A549 (cell line): ENCODE measurements around the gene EFEMP1. TPM values are rescaled to one million over a fixed set of nuclear protein-coding genes. Genes with fewer than 3 reads are reported as not detected.

Experiments
- ATAC-seq, 2 experiments: fragments of 200-7000 bp in 1 of 2; fragments of >200 bp in 1 of 2; cut with Nextera tagmentation in 1 of 2; cut with Tn5 transposase in 1 of 2; 3 replicates each; pipeline versions ENCODE4 v1.8.0 to v1.9.1; 2018 to 2020; ENCODE audit warnings: mild to moderate bottlenecking in 1 of 2, moderate library complexity in 1 of 2
- CTCF ChIA-PET: fragments of 300-600 bp; sonication (Branson Sonifier 250); formaldehyde crosslinking; extraction: SDS; loops from one replicate; lab custom pipeline; 2021; ENCODE audit warnings: antibody characterized with exemption, inconsistent platforms; lab: Yijun Ruan, JAX
- POLR2A ChIA-PET: fragments of 350-600 bp; formaldehyde crosslinking; extraction: SDS; loops from one replicate; lab custom pipeline; 2021; ENCODE audit warnings: antibody characterized with exemption, inconsistent platforms; lab: Yijun Ruan, JAX
- DNase-seq, 2 experiments: peaks; one replicate each; pipeline versions ENCODE4 v3.0.0 to v3.0.0-alpha.2; 2011 to 2016; ENCODE audit warnings: low read depth in 1 of 2, low spot score in 1 of 2
- FAIRE-seq: peaks from 2 replicates; lab custom pipeline; 2011; peaks lifted over from hg19 to GRCh38; lab: Jason Lieb, UNC
- H3K27ac ChIP-seq, 2 experiments: fragments of >200 bp; sonication (Bioruptor Twin); formaldehyde crosslinking; 3 replicates each; pipeline ENCODE4 v1.5.1; 2016 to 2017
- H3K4me1 ChIP-seq: fragments of >200 bp; sonication (Bioruptor Twin); formaldehyde crosslinking; 3 replicates; pipeline ENCODE4 v1.6.1; 2016
- H3K4me2 ChIP-seq: fragments of >200 bp; sonication (Bioruptor Twin); formaldehyde crosslinking; 3 replicates; pipeline ENCODE4 v1.6.1; 2016
- H3K4me3 ChIP-seq: fragments of >200 bp; sonication (Bioruptor Twin); formaldehyde crosslinking; 3 replicates; pipeline ENCODE4 v1.5.1; 2016
- H3K9me3 ChIP-seq: fragments of >200 bp; sonication (Bioruptor Twin); formaldehyde crosslinking; 3 replicates; pipeline ENCODE4 v1.6.1; 2016
- ATOH8 ChIP-seq: fragments of 250-450 bp; sonication (Bioruptor Pico); IDR thresholded peaks from 2 replicates; pipeline ENCODE4 v1.5.0; 2020; ENCODE audit warnings: low read depth, mild to moderate bottlenecking, moderate library complexity
- BHLHE40 ChIP-seq: IDR thresholded peaks from 2 replicates; pipeline ENCODE4 v1.6.1; 2012; ENCODE audit warnings: low read depth, low read length, inconsistent platforms
- CEBPB ChIP-seq, 2 experiments: fragments of >200 bp in 1 of 2; sonication (Bioruptor Twin) in 1 of 2; formaldehyde crosslinking in 1 of 2; IDR thresholded peaks; 2 replicates each; pipeline ENCODE4 v1.6.1; 2012 to 2016
- CHD4 ChIP-seq: fragments of 200-600 bp; sonication (generic); IDR thresholded peaks from 2 replicates; pipeline ENCODE4 v1.6.1; 2016; ENCODE audit warnings: antibody characterized with exemption, mild to moderate bottlenecking, borderline replicate concordance
- CTCF ChIP-seq: fragments of >200 bp; sonication (Bioruptor Twin); formaldehyde crosslinking; IDR thresholded peaks from 3 replicates; pipeline ENCODE4 v1.5.1; 2016
- EP300 ChIP-seq, 2 experiments: fragments of >200 bp; sonication (Bioruptor Twin); formaldehyde crosslinking; IDR thresholded peaks; 2 replicates in 1 of 2; 3 replicates in 1 of 2; pipeline ENCODE4 v1.6.1; 2016 to 2017
- FOXS1 ChIP-seq: fragments of 250-450 bp; sonication (Bioruptor Pico); IDR thresholded peaks from 2 replicates; pipeline ENCODE4 v1.5.0; 2020; ENCODE audit warnings: mild to moderate bottlenecking, moderate library complexity
- HDAC2 ChIP-seq: fragments of 200-600 bp; sonication (generic); IDR thresholded peaks from 2 replicates; pipeline ENCODE4 v1.6.1; 2016
- HOXA7 ChIP-seq: fragments of 250-450 bp; sonication (Bioruptor Pico); IDR thresholded peaks from 2 replicates; pipeline ENCODE4 v1.5.0; 2020; ENCODE audit warnings: mild to moderate bottlenecking, moderate library complexity
- HOXB5 ChIP-seq: fragments of 250-450 bp; sonication (Bioruptor Pico); IDR thresholded peaks from 2 replicates; pipeline ENCODE4 v1.5.0; 2020; ENCODE audit warnings: mild to moderate bottlenecking, moderate library complexity
- JUN ChIP-seq, 2 experiments: fragments of >200 bp; sonication (Bioruptor Twin); formaldehyde crosslinking; IDR thresholded peaks; 2 replicates in 1 of 2; 3 replicates in 1 of 2; pipeline ENCODE4 v1.6.1; 2016 to 2017
- JUNB ChIP-seq: fragments of >200 bp; sonication (Bioruptor Twin); formaldehyde crosslinking; IDR thresholded peaks from 2 replicates; pipeline ENCODE4 v1.6.1; 2016
- KDM5A ChIP-seq: fragments of 200-600 bp; sonication (generic); IDR thresholded peaks from 2 replicates; pipeline ENCODE4 v1.6.1; 2016; ENCODE audit warnings: antibody characterized with exemption, mild to moderate bottlenecking
- MAZ ChIP-seq: fragments of 150-350 bp; IDR thresholded peaks from 2 replicates; pipeline ENCODE4 v1.6.1; 2014; ENCODE audit warnings: antibody characterized with exemption, low read depth, low read length, borderline replicate concordance
- POLR2AphosphoS2 ChIP-seq: conservative IDR thresholded peaks from 2 replicates; pipeline ENCODE4 v1.6.1; 2012; ENCODE audit warnings: low read length, improper control_type of control experiment, inconsistent platforms
- RAD21 ChIP-seq, 2 experiments: fragments of >200 bp in 1 of 2; sonication (Bioruptor Twin) in 1 of 2; formaldehyde crosslinking in 1 of 2; IDR thresholded peaks in 1 of 2; conservative IDR thresholded peaks in 1 of 2; 2 replicates in 1 of 2; 3 replicates in 1 of 2; pipeline ENCODE4 v1.6.1; 2012 to 2018; ENCODE audit warnings: inconsistent platforms in 1 of 2
- RARB ChIP-seq: fragments of 250-450 bp; sonication (Bioruptor Pico); IDR thresholded peaks from 2 replicates; pipeline ENCODE4 v1.8.0; 2021; ENCODE audit warnings: mild to moderate bottlenecking, moderate library complexity
- RFX5 ChIP-seq: fragments of 450-650 bp; IDR thresholded peaks from 2 replicates; pipeline ENCODE4 v1.7.1; 2014; ENCODE audit warnings: antibody characterized with exemption, mild to moderate bottlenecking, moderate library complexity
- RNF2 ChIP-seq: fragments of 200-600 bp; sonication (generic); IDR thresholded peaks from 2 replicates; pipeline ENCODE4 v1.6.1; 2016; ENCODE audit warnings: low read depth, mild to moderate bottlenecking, antibody characterized with exemption, moderate library complexity, borderline replicate concordance
- SMC3 ChIP-seq: fragments of >200 bp; sonication (Bioruptor Twin); formaldehyde crosslinking; IDR thresholded peaks from 3 replicates; pipeline ENCODE4 v1.6.1; 2018; ENCODE audit warnings: inconsistent platforms
- TFCP2L1 ChIP-seq: fragments of 250-450 bp; sonication (Bioruptor Pico); IDR thresholded peaks from 2 replicates; pipeline ENCODE4 v1.5.0; 2021; ENCODE audit warnings: mild to moderate bottlenecking
- WGBS: methylation state at CpG from one replicate; pipeline ENCODE4 v1.1.6; 2017; ENCODE audit errors: missing lambda C conversion rate; 5-methylcytosine and 5-hydroxymethylcytosine counted together
- polyA plus RNA-seq, 4 experiments: library from polyadenylated mRNA; depleted of rRNA in 3 of 4; stranded (reverse); fragments of >200 nt; fragmentation: RNase III in 1 of 4; extraction: RNeasy Plus Mini Kit Qiagen cat#74134 plus additional on column Dnase treatment in 1 of 4; gene quantifications; 2 replicates in 3 of 4; 3 replicates in 1 of 4; pipeline ENCODE4 v1.2.3, GENCODE V29; 2011 to 2017
- TF ChIP-seq, protein P1 (sequence below): fragments of 200-600 bp; sonication (generic); IDR thresholded peaks from 2 replicates; pipeline ENCODE4 v1.6.1; 2016; ENCODE audit warnings: antibody characterized with exemption, mild to moderate bottlenecking, moderate library complexity
- TF ChIP-seq, protein P2 (sequence below): IDR thresholded peaks from 2 replicates; pipeline ENCODE4 v1.6.1; 2012; ENCODE audit warnings: low read depth, borderline replicate concordance
- TF ChIP-seq, protein P3 (sequence below): fragments of 250-450 bp; sonication (Bioruptor Pico); IDR thresholded peaks from 2 replicates; pipeline ENCODE4 v1.5.0; 2021; ENCODE audit warnings: mild to moderate bottlenecking, moderate library complexity, borderline replicate concordance
- TF ChIP-seq, protein P4 (sequence below): fragments of 450-650 bp; IDR thresholded peaks from 2 replicates; pipeline ENCODE4 v1.6.1; 2014; ENCODE audit warnings: antibody characterized with exemption

EFEMP1 gene
- polyA plus RNA-seq, 2 of the 4 experiments (the other 2 are of a cell fraction), result 48.5 to 59.2 TPM

- no peak for TF ChIP-seq JUNB
- no peak for TF ChIP-seq KDM5A
- TF ChIP-seq, protein P1, sequence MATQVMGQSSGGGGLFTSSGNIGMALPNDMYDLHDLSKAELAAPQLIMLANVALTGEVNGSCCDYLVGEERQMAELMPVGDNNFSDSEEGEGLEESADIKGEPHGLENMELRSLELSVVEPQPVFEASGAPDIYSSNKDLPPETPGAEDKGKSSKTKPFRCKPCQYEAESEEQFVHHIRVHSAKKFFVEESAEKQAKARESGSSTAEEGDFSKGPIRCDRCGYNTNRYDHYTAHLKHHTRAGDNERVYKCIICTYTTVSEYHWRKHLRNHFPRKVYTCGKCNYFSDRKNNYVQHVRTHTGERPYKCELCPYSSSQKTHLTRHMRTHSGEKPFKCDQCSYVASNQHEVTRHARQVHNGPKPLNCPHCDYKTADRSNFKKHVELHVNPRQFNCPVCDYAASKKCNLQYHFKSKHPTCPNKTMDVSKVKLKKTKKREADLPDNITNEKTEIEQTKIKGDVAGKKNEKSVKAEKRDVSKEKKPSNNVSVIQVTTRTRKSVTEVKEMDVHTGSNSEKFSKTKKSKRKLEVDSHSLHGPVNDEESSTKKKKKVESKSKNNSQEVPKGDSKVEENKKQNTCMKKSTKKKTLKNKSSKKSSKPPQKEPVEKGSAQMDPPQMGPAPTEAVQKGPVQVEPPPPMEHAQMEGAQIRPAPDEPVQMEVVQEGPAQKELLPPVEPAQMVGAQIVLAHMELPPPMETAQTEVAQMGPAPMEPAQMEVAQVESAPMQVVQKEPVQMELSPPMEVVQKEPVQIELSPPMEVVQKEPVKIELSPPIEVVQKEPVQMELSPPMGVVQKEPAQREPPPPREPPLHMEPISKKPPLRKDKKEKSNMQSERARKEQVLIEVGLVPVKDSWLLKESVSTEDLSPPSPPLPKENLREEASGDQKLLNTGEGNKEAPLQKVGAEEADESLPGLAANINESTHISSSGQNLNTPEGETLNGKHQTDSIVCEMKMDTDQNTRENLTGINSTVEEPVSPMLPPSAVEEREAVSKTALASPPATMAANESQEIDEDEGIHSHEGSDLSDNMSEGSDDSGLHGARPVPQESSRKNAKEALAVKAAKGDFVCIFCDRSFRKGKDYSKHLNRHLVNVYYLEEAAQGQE, result no peak
- no peak for TF ChIP-seq POLR2AphosphoS2
- TF ChIP-seq ATOH8 (CRISPR knock-in tag), result no peak
- TF ChIP-seq CEBPB (IDR thresholded peaks at IDR 0.05), result no peak
- no peak for TF ChIP-seq EP300 (IDR thresholded peaks at IDR 0.05)
- TF ChIP-seq TFCP2L1 (CRISPR knock-in tag), result no peak
- TF ChIP-seq JUN (IDR thresholded peaks at IDR 0.05), result no peak
- no peak for TF ChIP-seq BHLHE40
- TF ChIP-seq HOXB5 (CRISPR knock-in tag), result no peak
- no peak for TF ChIP-seq MAZ
- TF ChIP-seq RNF2, result no peak
- TF ChIP-seq SMC3, result peak; percentile 99
- peak; percentile 97 for TF ChIP-seq CTCF
- TF ChIP-seq, all 56 proteins: peak for 3
These were observed 37.8 kb upstream of the EFEMP1 start (continued) for GRCh38 chr2:55961318-55961911.

GRCh38 chr2:55958756-55959155, 35.2 kb upstream of the EFEMP1 start:
- no peaks in the 10 kb centered on the region for H3K9me3 ChIP-seq
- POLR2A ChIA-PET, result interaction anchor here (1.2 kb wide), 1 partner anchor 35 kb away, joined by 3 read pairs; no protein-coding TSS in a partner anchor
- FAIRE-seq, result no peak
- ATAC-seq, result peak in 1 of 2 experiments; percentile 17; a peak in 3 of 6 replicates
- H3K4me2 ChIP-seq, result peak overlapping the region; percentile 55
- WGBS, result 38% methylated on average over 1 of the region's 1 CpG
- H3K4me3 ChIP-seq, result no peak overlapping the region
- CTCF ChIA-PET, result interaction anchor here (0.9 to 9.7 kb wide), 4 partner anchors 53 to 241 kb away, joined by 3 to 148 read pairs (median 4); no protein-coding TSS in a partner anchor
- no peak for DNase-seq
- peaks cover 24% of the 10 kb centered on the region for H3K4me1 ChIP-seq
- peak overlapping the region; percentile 54 to 78 for H3K27ac ChIP-seq
- TF ChIP-seq FOXS1 (CRISPR knock-in tag) (no peak), RAD21 (conservative IDR thresholded peaks at IDR 0.05 in 1 of 2, IDR thresholded peaks at IDR 0.05 in 1 of 2) (no peak), HOXA7 (no peak), RFX5 (no peak), HDAC2 (no peak), CHD4 (no peak), RARB (CRISPR knock-in tag) (no peak)
- TF ChIP-seq, protein P1, result no peak
- TF ChIP-seq, protein P2, sequence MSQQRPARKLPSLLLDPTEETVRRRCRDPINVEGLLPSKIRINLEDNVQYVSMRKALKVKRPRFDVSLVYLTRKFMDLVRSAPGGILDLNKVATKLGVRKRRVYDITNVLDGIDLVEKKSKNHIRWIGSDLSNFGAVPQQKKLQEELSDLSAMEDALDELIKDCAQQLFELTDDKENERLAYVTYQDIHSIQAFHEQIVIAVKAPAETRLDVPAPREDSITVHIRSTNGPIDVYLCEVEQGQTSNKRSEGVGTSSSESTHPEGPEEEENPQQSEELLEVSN, result no peak
- TF ChIP-seq, protein P3, sequence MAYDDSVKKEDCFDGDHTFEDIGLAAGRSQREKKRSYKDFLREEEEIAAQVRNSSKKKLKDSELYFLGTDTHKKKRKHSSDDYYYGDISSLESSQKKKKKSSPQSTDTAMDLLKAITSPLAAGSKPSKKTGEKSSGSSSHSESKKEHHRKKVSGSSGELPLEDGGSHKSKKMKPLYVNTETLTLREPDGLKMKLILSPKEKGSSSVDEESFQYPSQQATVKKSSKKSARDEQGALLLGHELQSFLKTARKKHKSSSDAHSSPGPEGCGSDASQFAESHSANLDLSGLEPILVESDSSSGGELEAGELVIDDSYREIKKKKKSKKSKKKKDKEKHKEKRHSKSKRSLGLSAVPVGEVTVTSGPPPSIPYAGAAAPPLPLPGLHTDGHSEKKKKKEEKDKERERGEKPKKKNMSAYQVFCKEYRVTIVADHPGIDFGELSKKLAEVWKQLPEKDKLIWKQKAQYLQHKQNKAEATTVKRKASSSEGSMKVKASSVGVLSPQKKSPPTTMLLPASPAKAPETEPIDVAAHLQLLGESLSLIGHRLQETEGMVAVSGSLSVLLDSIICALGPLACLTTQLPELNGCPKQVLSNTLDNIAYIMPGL, result no peak
- TF ChIP-seq, protein P4, sequence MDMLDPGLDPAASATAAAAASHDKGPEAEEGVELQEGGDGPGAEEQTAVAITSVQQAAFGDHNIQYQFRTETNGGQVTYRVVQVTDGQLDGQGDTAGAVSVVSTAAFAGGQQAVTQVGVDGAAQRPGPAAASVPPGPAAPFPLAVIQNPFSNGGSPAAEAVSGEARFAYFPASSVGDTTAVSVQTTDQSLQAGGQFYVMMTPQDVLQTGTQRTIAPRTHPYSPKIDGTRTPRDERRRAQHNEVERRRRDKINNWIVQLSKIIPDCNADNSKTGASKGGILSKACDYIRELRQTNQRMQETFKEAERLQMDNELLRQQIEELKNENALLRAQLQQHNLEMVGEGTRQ, result no peak
